Neural cell (in vitro differentiated cells): Measurements from ENCODE around the gene CPA1. TPM values are rescaled to one million over a fixed set of nuclear protein-coding genes. Genes with fewer than 3 reads are reported as not detected.

Source experiments
- H2AFZ ChIP-seq: fragments of 200-600, 300-800 bp; sonication (generic), shearing (Covaris generic); 2 replicates; pipeline ENCODE4 v1.6.0; 2014; ENCODE audit warnings: low read depth, mild to moderate bottlenecking, antibody characterized with exemption, low read length, moderate library complexity
- H3F3A ChIP-seq: fragments of 200-600 bp; shearing (Covaris generic); 2 replicates; pipeline ENCODE4 v1.6.1; 2016; ENCODE audit warnings: mild to moderate bottlenecking, moderate library complexity, mixed read lengths, antibody characterized with exemption, low read length; ENCODE audit not compliant: insufficient read depth, poor library complexity, severe bottlenecking
- H3K27ac ChIP-seq: fragments of 200-600, 300-800 bp; sonication (generic), shearing (Covaris generic); 2 replicates; pipeline ENCODE4 v1.5.1; 2014; ENCODE audit warnings: mild to moderate bottlenecking, low read length, moderate library complexity
- H3K27me3 ChIP-seq: fragments of 300-800, 200-600 bp; sonication (generic), shearing (Covaris generic); 2 replicates; pipeline ENCODE4 v1.6.0; 2014; ENCODE audit warnings: mild to moderate bottlenecking, low read depth, low read length, moderate library complexity; ENCODE audit not compliant: insufficient read depth
- H3K36me3 ChIP-seq: fragments of 300-800, 200-600 bp; sonication (generic), shearing (Covaris generic); 2 replicates; pipeline ENCODE4 v1.5.1; 2014; ENCODE audit warnings: mild to moderate bottlenecking, antibody characterized with exemption, low read length, moderate library complexity; ENCODE audit not compliant: insufficient read depth
- H3K4me2 ChIP-seq: fragments of 300-800, 200-600 bp; sonication (generic), shearing (Covaris generic); 2 replicates; pipeline ENCODE4 v1.6.0; 2014; ENCODE audit warnings: mild to moderate bottlenecking, low read length
- H3K4me3 ChIP-seq: fragments of 300-800, 200-600 bp; sonication (generic), shearing (Covaris generic); 2 replicates; pipeline ENCODE4 v1.5.1; 2014; ENCODE audit warnings: mild to moderate bottlenecking, low read length, moderate library complexity
- H3K79me2 ChIP-seq: fragments of 200-600 bp; shearing (Covaris generic); replicated peaks from 2 replicates; pipeline ENCODE4 v1.6.0; 2014; ENCODE audit warnings: mild to moderate bottlenecking, low read length, moderate library complexity; ENCODE audit not compliant: insufficient read depth
- H3K9ac ChIP-seq: fragments of 300-800, 200-600 bp; sonication (generic), shearing (Covaris generic); 2 replicates; pipeline ENCODE4 v1.6.1; 2016; ENCODE audit warnings: mild to moderate bottlenecking, low read length, mixed read lengths
- H3K9me2 ChIP-seq: fragments of 200-600 bp; shearing (Covaris generic); 2 replicates; pipeline ENCODE4 v1.6.1; 2016; ENCODE audit warnings: mild to moderate bottlenecking, low read length, mixed read lengths; ENCODE audit not compliant: insufficient read depth
- H3K9me3 ChIP-seq: fragments of 200-600, 300-800 bp; sonication (generic), shearing (Covaris generic); 2 replicates; pipeline ENCODE4 v1.6.1; 2016; ENCODE audit warnings: mild to moderate bottlenecking, mixed run types, low read length, moderate library complexity, mixed read lengths
- H4K20me1 ChIP-seq: fragments of 200-600 bp; shearing (Covaris generic); 2 replicates; pipeline ENCODE4 v1.6.1; 2016; ENCODE audit warnings: mild to moderate bottlenecking, mixed run types; ENCODE audit not compliant: insufficient read depth
- CTCF ChIP-seq: fragments of 450-650 bp; IDR thresholded peaks from 2 replicates; pipeline ENCODE4 v1.5.1; 2014; ENCODE audit warnings: antibody characterized with exemption, mild to moderate bottlenecking, moderate library complexity; ENCODE audit not compliant: poor library complexity, severe bottlenecking
- EP300 ChIP-seq: fragments of 450-650 bp; conservative IDR thresholded peaks from 2 replicates; pipeline ENCODE4 v1.6.1; 2014; ENCODE audit warnings: antibody characterized with exemption, mild to moderate bottlenecking, moderate library complexity; ENCODE audit not compliant: poor library complexity, severe bottlenecking
- EZH2 ChIP-seq: fragments of 200-600, 300-800 bp; shearing (Covaris generic), sonication (generic); IDR thresholded peaks from 2 replicates; pipeline ENCODE4 v1.6.1; 2014; ENCODE audit warnings: antibody characterized with exemption, low read length, borderline replicate concordance, mild to moderate bottlenecking; ENCODE audit not compliant: insufficient read depth, poor library complexity, severe bottlenecking
- MXI1 ChIP-seq: fragments of 450-650 bp; conservative IDR thresholded peaks from 2 replicates; pipeline ENCODE4 v1.6.1; 2014; ENCODE audit warnings: antibody characterized with exemption, mild to moderate bottlenecking; ENCODE audit not compliant: poor library complexity, severe bottlenecking
- POLR2AphosphoS5 ChIP-seq: IDR thresholded peaks from 2 replicates; pipeline ENCODE4 v1.6.1; 2012
- RAD21 ChIP-seq: fragments of 450-650 bp; conservative IDR thresholded peaks from 2 replicates; pipeline ENCODE4 v1.6.1; 2014; ENCODE audit warnings: antibody characterized with exemption, mild to moderate bottlenecking, moderate library complexity
- REST ChIP-seq: IDR thresholded peaks from 2 replicates; pipeline ENCODE4 v1.6.1; 2012; ENCODE audit warnings: borderline replicate concordance
- SMC3 ChIP-seq: fragments of 450-650 bp; conservative IDR thresholded peaks from 2 replicates; pipeline ENCODE4 v1.6.1; 2014; ENCODE audit warnings: antibody characterized with exemption, mild to moderate bottlenecking, moderate library complexity; ENCODE audit not compliant: poor library complexity
- TAF1 ChIP-seq: IDR thresholded peaks from 2 replicates; pipeline ENCODE4 v1.6.1; 2012; ENCODE audit warnings: low read depth
- polyA plus RNA-seq: library from polyadenylated mRNA; depleted of rRNA; stranded (reverse); fragments of >200 nt; gene quantifications from 2 replicates; pipeline ENCODE4 v1.2.3, GENCODE V29; 2014

CPA1 gene
- polyA plus RNA-seq, 1 donor from 2014 or later = not detected

GRCh38 chr7:130425796-130426195 lies 45.5 kb downstream of the CPA1 start:
- H3K27ac ChIP-seq = peak overlapping the region; percentile 74
- no peak overlapping the region for H2AFZ ChIP-seq
- TF ChIP-seq SMC3 (no peak), EZH2 (no peak), POLR2AphosphoS5 (no peak), MXI1 (no peak), TAF1 (no peak), CTCF (no peak), RAD21 (no peak), REST (no peak), EP300 (no peak)
- no peak overlapping the region for H3K4me2 ChIP-seq
- H4K20me1 ChIP-seq = no peaks in the 10 kb centered on the region
- H3K9me3 ChIP-seq = no peaks in the 10 kb centered on the region
- H3K9ac ChIP-seq = no peak overlapping the region
- H3F3A ChIP-seq = no peaks in the 10 kb centered on the region
- no peaks in the 10 kb centered on the region for H3K27me3 ChIP-seq
- no peaks in the 10 kb centered on the region for H3K36me3 ChIP-seq
- H3K79me2 ChIP-seq = peaks cover 23% of the 10 kb centered on the region
- H3K4me3 ChIP-seq = no peak overlapping the region
- no peaks in the 10 kb centered on the region for H3K9me2 ChIP-seq

GRCh38 chr7:130426564-130426963 lies 46.3 kb downstream of the CPA1 start:
- no peaks in the 10 kb centered on the region for H3F3A ChIP-seq
- peak overlapping the region; percentile 31 for H3K4me3 ChIP-seq
- peak overlapping the region; percentile 74 for H3K27ac ChIP-seq
- no peaks in the 10 kb centered on the region for H4K20me1 ChIP-seq
- H3K79me2 ChIP-seq = peaks cover 19% of the 10 kb centered on the region
- H3K36me3 ChIP-seq = no peaks in the 10 kb centered on the region
- H3K9me3 ChIP-seq = no peaks in the 10 kb centered on the region
- no peaks in the 10 kb centered on the region for H3K9me2 ChIP-seq
- H2AFZ ChIP-seq = peak overlapping the region; percentile 0
- no peaks in the 10 kb centered on the region for H3K27me3 ChIP-seq
- peak overlapping the region; percentile 40 for H3K4me2 ChIP-seq
- TF ChIP-seq TAF1 (no peak), EP300 (peak; percentile 16)
- H3K9ac ChIP-seq = peak overlapping the region; percentile 40

- Histone ChIP-seq H3K79me2 (peaks cover 6% of the 10 kb centered on the region), H2AFZ (no peak overlapping the region), H3K27me3 (no peaks in the 10 kb centered on the region), H3K4me2 (no peak overlapping the region), H3F3A (no peaks in the 10 kb centered on the region), H3K9me3 (no peaks in the 10 kb centered on the region), H4K20me1 (no peaks in the 10 kb centered on the region), H3K9me2 (no peaks in the 10 kb centered on the region), H3K9ac (no peak overlapping the region), H3K27ac (no peak overlapping the region), H3K36me3 (no peaks in the 10 kb centered on the region), H3K4me3 (no peak overlapping the region)
- TF ChIP-seq EP300 = no peak
- TF ChIP-seq TAF1 = no peak
- no peak for TF ChIP-seq REST
- no peak for TF ChIP-seq POLR2AphosphoS5
- TF ChIP-seq SMC3 = no peak
- no peak for TF ChIP-seq CTCF
These were observed 48.7 kb downstream of the CPA1 start for GRCh38 chr7:130429019-130429418.
